CD14-positive monocyte (primary cell): ENCODE results near the gene DHRS9. TPM values are rescaled to one million over a fixed set of nuclear protein-coding genes. Genes with fewer than 3 reads are reported as not detected.

ENCODE experiments used
- DNase-seq, 3 donors: peaks; one replicate each; pipeline ENCODE4 v3.0.0-alpha.2; 2011 to 2022
- H2AFZ ChIP-seq: 2 replicates; pipeline ENCODE4 v1.6.0; 2012; ENCODE audit warnings: mild to moderate bottlenecking, low read depth, low read length, inconsistent platforms; ENCODE audit not compliant: insufficient read depth, poor library complexity, severe bottlenecking
- H3K27ac ChIP-seq, 2 donors: 1 replicate in 1 of 2; 2 replicates in 1 of 2; pipeline ENCODE4 v1.5.1; 2012 to 2013; ENCODE audit warnings: low read length in 2 of 2, control low read depth in 1 of 2, inconsistent platforms in 1 of 2, low read depth in 1 of 2, mild to moderate bottlenecking in 1 of 2
- H3K27me3 ChIP-seq, 2 donors: one replicate each; pipeline versions ENCODE4 v1.6.0 to v1.6.1; 2011 to 2013; ENCODE audit warnings: low read length in 2 of 2; ENCODE audit not compliant: control insufficient read depth in 2 of 2, insufficient read depth in 2 of 2
- H3K36me3 ChIP-seq, 2 donors: replicated peaks in 1 of 2; 1 replicate in 1 of 2; 2 replicates in 1 of 2; pipeline versions ENCODE4 v1.5.1 to v1.6.1; 2012 to 2013; ENCODE audit warnings: low read length in 2 of 2, control low read depth in 1 of 2, inconsistent platforms in 1 of 2, mild to moderate bottlenecking in 1 of 2; ENCODE audit not compliant: insufficient read depth in 2 of 2, control insufficient read depth in 1 of 2
- H3K4me1 ChIP-seq, 2 donors: 1 replicate in 1 of 2; 2 replicates in 1 of 2; pipeline versions ENCODE4 v1.5.1 to v1.6.1; 2012 to 2013; ENCODE audit warnings: low read length in 2 of 2, control low read depth in 1 of 2, inconsistent platforms in 1 of 2, mild to moderate bottlenecking in 1 of 2, moderate library complexity in 1 of 2; ENCODE audit not compliant: insufficient read depth in 2 of 2, control insufficient read depth in 1 of 2
- H3K4me2 ChIP-seq: replicated peaks from 2 replicates; pipeline ENCODE3; 2012; ENCODE audit warnings: low read length, moderate library complexity, mild to moderate bottlenecking; ENCODE audit not compliant: poor library complexity, severe bottlenecking; ENCODE audit errors: extremely low read depth
- H3K4me3 ChIP-seq, 3 experiments: fragments of 200-600 bp in 1 of 3; sonication (generic) in 1 of 3; replicated peaks in 1 of 3; 1 replicate in 2 of 3; 2 replicates in 1 of 3; pipeline ENCODE4 v1.5.1; 2011 to 2013; ENCODE audit warnings: low read length in 3 of 3, mild to moderate bottlenecking in 3 of 3, control low read depth in 2 of 3, low read depth in 2 of 3, inconsistent platforms in 1 of 3, moderate library complexity in 1 of 3
- H3K79me2 ChIP-seq: 2 replicates; pipeline ENCODE4 v1.6.0; 2012; ENCODE audit warnings: mild to moderate bottlenecking, control low read depth, inconsistent platforms, low read length, moderate library complexity; ENCODE audit not compliant: insufficient read depth
- H3K9ac ChIP-seq: 2 replicates; pipeline ENCODE4 v1.6.0; 2017; ENCODE audit warnings: low read length, mild to moderate bottlenecking; ENCODE audit not compliant: insufficient read depth, poor library complexity, severe bottlenecking
- H3K9me3 ChIP-seq, 2 donors: replicated peaks in 1 of 2; 1 replicate in 1 of 2; 2 replicates in 1 of 2; pipeline versions ENCODE4 v1.5.1 to v1.6.1; 2012 to 2013; ENCODE audit warnings: low read length in 2 of 2, control low read depth in 1 of 2; ENCODE audit not compliant: control insufficient read depth in 1 of 2, insufficient read depth in 1 of 2
- H4K20me1 ChIP-seq: 2 replicates; pipeline ENCODE4 v1.6.0; 2012; ENCODE audit warnings: mild to moderate bottlenecking, low read length, control low read depth, moderate library complexity; ENCODE audit not compliant: insufficient read depth
- H3K27ac Mint-ChIP-seq, 7 donors: one replicate each; pipeline ENCODE4 v1.8.0; 2020; ENCODE audit warnings: mild to moderate bottlenecking in 7 of 7, mixed read lengths in 7 of 7, moderate library complexity in 6 of 7, inconsistent platforms in 2 of 7
- H3K27me3 Mint-ChIP-seq, 3 donors: one replicate each; pipeline ENCODE4 v1.8.0; 2021 to 2022; ENCODE audit warnings: low read depth in 3 of 3, mild to moderate bottlenecking in 3 of 3, mixed read lengths in 3 of 3, moderate library complexity in 3 of 3, inconsistent platforms in 1 of 3
- H3K36me3 Mint-ChIP-seq, 2 donors: one replicate each; pipeline ENCODE4 v1.8.0; 2020; ENCODE audit warnings: mixed read lengths in 2 of 2, inconsistent platforms in 1 of 2, mild to moderate bottlenecking in 1 of 2
- H3K4me1 Mint-ChIP-seq: one replicate; pipeline ENCODE4 v1.8.0; 2020; ENCODE audit warnings: mild to moderate bottlenecking, mixed read lengths
- H3K4me3 Mint-ChIP-seq, 2 donors: one replicate each; pipeline ENCODE4 v1.8.0; 2020; ENCODE audit warnings: mild to moderate bottlenecking in 2 of 2, mixed read lengths in 2 of 2, moderate library complexity in 1 of 2
- H3K9me3 Mint-ChIP-seq, 7 donors: one replicate each; pipeline ENCODE4 v1.8.0; 2020 to 2022; ENCODE audit warnings: mixed read lengths in 7 of 7, mild to moderate bottlenecking in 6 of 7, moderate library complexity in 6 of 7, inconsistent platforms in 2 of 7
- CTCF ChIP-seq: fragments of 200-600 bp; IDR thresholded peaks from one replicate; pipeline ENCODE4 v1.8.0; 2022; ENCODE audit warnings: antibody characterized with exemption, mild to moderate bottlenecking
- WGBS: methylation state at CpG from one replicate; pipeline ENCODE4 v1.1.5; 2013; ENCODE audit warnings: missing lambda C conversion rate; ENCODE audit not compliant: insufficient coverage; 5-methylcytosine and 5-hydroxymethylcytosine counted together
- intact Hi-C, 2 donors: fragments of 100-400 bp; cut with micrococcal nuclease; formaldehyde crosslinking; loops; one replicate each; pipeline versions ENCODE4 v1.15.0 to v1.15.1; 2023
- polyA plus RNA-seq, 3 donors: library from polyadenylated mRNA; depleted of rRNA in 1 of 3; unstranded in 2 of 3; stranded (reverse) in 1 of 3; fragments of 300-500 nt in 2 of 3; fragments of >200 nt in 1 of 3; fragmentation: Illumina TruSeq in 2 of 3; gene quantifications; 1 replicate in 2 of 3; 2 replicates in 1 of 3; pipeline ENCODE4 v1.2.3, GENCODE V29; 2012 to 2021

DHRS9 gene
- polyA plus RNA-seq, 3 donors: 10.0 to 12.9 (median 10.0) TPM

GRCh38 chr2:169114056-169114455 lies 44.7 kb downstream of the DHRS9 start:
- WGBS: 6% methylated on average over 2 of the region's 4 CpGs
- H3K27ac Mint-ChIP-seq: no peak overlapping the region
- peaks cover 27% of the 10 kb centered on the region for H3K4me1 Mint-ChIP-seq
- Histone ChIP-seq H3K4me3 (no peak overlapping the region), H4K20me1 (no peaks in the 10 kb centered on the region), H3K9ac (no peak overlapping the region), H2AFZ (no peak overlapping the region), H3K36me3 (no peaks in the 10 kb centered on the region), H3K79me2 (no peaks in the 10 kb centered on the region), H3K4me2 (no peak overlapping the region), H3K27ac (no peak overlapping the region), H3K4me1 (peaks cover 16 to 21% of the 10 kb centered on the region in 2 donors), H3K9me3 (no peaks in the 10 kb centered on the region), H3K27me3 (no peaks in the 10 kb centered on the region)
- no peaks in the 10 kb centered on the region for H3K9me3 Mint-ChIP-seq
- intact Hi-C loops: no loop called here
- TF ChIP-seq CTCF: no peak
- no peak overlapping the region for H3K4me3 Mint-ChIP-seq
- H3K27me3 Mint-ChIP-seq: peaks cover 2 to 6% (median 4%) of the 10 kb centered on the region in 3 donors
- DNase-seq: peak in 2 of 3 donors; percentile 20 to 60
- no peaks in the 10 kb centered on the region for H3K36me3 Mint-ChIP-seq

- H3K27ac Mint-ChIP-seq: peak overlapping the region in 1 of 7 donors; percentile 64
- no peak overlapping the region for H3K4me3 Mint-ChIP-seq
These were observed 47.0 kb downstream of the DHRS9 start for GRCh38 chr2:169116327-169116726.

More at GRCh38 chr2:169116327-169116726, 47.0 kb downstream of the DHRS9 start:
- H3K27ac ChIP-seq: no peak overlapping the region
- peaks cover 11% of the 10 kb centered on the region for H3K4me1 Mint-ChIP-seq
- no peaks in the 10 kb centered on the region for H3K79me2 ChIP-seq
- H3K9me3 Mint-ChIP-seq: peaks cover 0 to 7% (median 0%) of the 10 kb centered on the region in 7 donors
- no peak for TF ChIP-seq CTCF
- no peaks in the 10 kb centered on the region for H3K36me3 ChIP-seq
- no peaks in the 10 kb centered on the region for H3K27me3 ChIP-seq
- no peaks in the 10 kb centered on the region for H4K20me1 ChIP-seq
- intact Hi-C loops: no loop called here
- peaks cover 0 to 3% (median 2%) of the 10 kb centered on the region in 3 donors for H3K27me3 Mint-ChIP-seq
- no peak overlapping the region for H3K4me2 ChIP-seq
- no peak overlapping the region for H3K9ac ChIP-seq
- no peak for DNase-seq
- 60% methylated on average over 1 of the region's 2 CpGs for WGBS
- no peaks in the 10 kb centered on the region for H3K36me3 Mint-ChIP-seq
- H2AFZ ChIP-seq: no peak overlapping the region
- no peak overlapping the region for H3K4me3 ChIP-seq
- no peaks in the 10 kb centered on the region for H3K9me3 ChIP-seq
- peaks cover 0 to 4% of the 10 kb centered on the region in 2 donors for H3K4me1 ChIP-seq
